HepG2 (cell line): ENCODE results near the gene OR5K3. TPM values are rescaled to one million over a fixed set of nuclear protein-coding genes. Genes with fewer than 3 reads are reported as not detected.

ENCODE experiments used
- ATAC-seq: fragments of 200-7000 bp; cut with Tn5 transposase; 3 replicates; pipeline ENCODE4 v1.9.1; 2020; ENCODE audit warnings: mild to moderate bottlenecking, moderate library complexity
- BruUV-seq: library from RNA; stranded (reverse); fragments of 400-500 nt; replicated peaks from 2 replicates; lab custom pipeline; 2021; lab: Mats Ljungman, UMichigan
- CTCF ChIA-PET: fragments of 300-600 bp; formaldehyde crosslinking; extraction: SDS; loops from one replicate; lab custom pipeline; 2021; ENCODE audit warnings: low total read pairs, inconsistent platforms, low intra/inter-chr PET ratio; lab: Yijun Ruan, JAX
- POLR2A ChIA-PET: fragments of 350-600 bp; sonication (Branson Sonifier 250); formaldehyde crosslinking; loops from one replicate; lab custom pipeline; 2020; ENCODE audit warnings: antibody characterized with exemption, inconsistent platforms; lab: Yijun Ruan, JAX
- DNase-seq: peaks from one replicate; pipeline ENCODE4 v3.0.0-alpha.2; 2015; ENCODE audit warnings: low spot score
- FAIRE-seq: peaks from 3 replicates; lab custom pipeline; 2011; peaks lifted over from hg19 to GRCh38; lab: Jason Lieb, UNC
- H2AFZ ChIP-seq: one replicate; pipeline ENCODE4 v1.6.1; 2011; ENCODE audit warnings: low read length, inconsistent platforms
- H3K27ac ChIP-seq: fragments of 300-600 bp; 3 replicates; pipeline ENCODE4 v1.8.0; 2011; ENCODE audit warnings: mixed run types, mild to moderate bottlenecking, mixed read lengths, low read length, inconsistent platforms; ENCODE audit not compliant: insufficient read depth; ENCODE audit errors: extremely low read length
- H3K27me3 ChIP-seq, 2 experiments: fragments of 200-600 bp in 1 of 2; 2 replicates in 1 of 2; 3 replicates in 1 of 2; pipeline versions ENCODE4 v1.6.0 to v1.8.0; 2011; ENCODE audit warnings: low read length in 2 of 2, mild to moderate bottlenecking in 2 of 2, moderate library complexity in 2 of 2, inconsistent platforms in 1 of 2; ENCODE audit not compliant: insufficient read depth in 2 of 2, control insufficient read depth in 1 of 2
- H3K36me3 ChIP-seq, 2 experiments: fragments of 200-600 bp in 1 of 2; replicated peaks in 1 of 2; 2 replicates in 1 of 2; 3 replicates in 1 of 2; pipeline versions ENCODE4 v1.5.1 to v1.8.0; 2011; ENCODE audit warnings: low read length in 2 of 2, inconsistent platforms in 1 of 2; ENCODE audit not compliant: insufficient read depth in 2 of 2, control insufficient read depth in 1 of 2
- H3K4me1 ChIP-seq: 2 replicates; pipeline ENCODE4 v1.5.1; 2012; ENCODE audit warnings: low read length, inconsistent platforms; ENCODE audit not compliant: insufficient read depth
- H3K4me2 ChIP-seq: 2 replicates; pipeline ENCODE4 v1.6.0; 2011; ENCODE audit warnings: low read depth, low read length, inconsistent platforms
- H3K4me3 ChIP-seq, 3 experiments: fragments of 200-600 bp in 1 of 3; sonication (generic), shearing (Covaris generic) in 1 of 3; replicated peaks in 1 of 3; 2 replicates each; pipeline ENCODE4 v1.5.1; 2011 to 2016; ENCODE audit warnings: low read length in 3 of 3, inconsistent platforms in 2 of 3, low read depth in 2 of 3, mild to moderate bottlenecking in 2 of 3, control low read depth in 1 of 3, mixed read lengths in 1 of 3; ENCODE audit not compliant: insufficient read depth in 1 of 3
- H3K79me2 ChIP-seq: one replicate; pipeline ENCODE4 v1.6.1; 2011; ENCODE audit warnings: low read length, inconsistent platforms; ENCODE audit not compliant: insufficient read depth
- H3K9ac ChIP-seq: 2 replicates; pipeline ENCODE4 v1.6.0; 2011; ENCODE audit warnings: mild to moderate bottlenecking, low read depth, low read length, inconsistent platforms; ENCODE audit not compliant: insufficient read depth
- H3K9me3 ChIP-seq: 2 replicates; pipeline ENCODE4 v1.5.1; 2012; ENCODE audit warnings: mild to moderate bottlenecking, low read length
- H4K20me1 ChIP-seq: 2 replicates; pipeline ENCODE4 v1.6.0; 2011; ENCODE audit warnings: inconsistent platforms, mild to moderate bottlenecking, low read length, moderate library complexity; ENCODE audit not compliant: insufficient read depth
- CAMTA2 ChIP-seq: sonication (generic); formaldehyde crosslinking; IDR thresholded peaks from 2 replicates; pipeline ENCODE4 v1.4.0; 2020; ENCODE audit warnings: mild to moderate bottlenecking, missing genetic modification reagents, borderline replicate concordance
- CBX2 ChIP-seq, 2 experiments: fragments of 200-600 bp in 1 of 2; sonication (generic); formaldehyde crosslinking in 1 of 2; IDR thresholded peaks; 2 replicates each; pipeline versions ENCODE4 v1.7.0 to v1.8.1; 2018 to 2022; ENCODE audit warnings: low read depth in 2 of 2, low read length in 1 of 2, mild to moderate bottlenecking in 1 of 2, missing genetic modification reagents in 1 of 2
- ERF ChIP-seq: IDR thresholded peaks from 2 replicates; pipeline ENCODE4 v1.6.1; 2018; ENCODE audit warnings: missing biosample characterization, missing genetic modification reagents
- HNRNPUL1 ChIP-seq: fragments of 200-400 bp; formaldehyde crosslinking; IDR thresholded peaks from 2 replicates; pipeline ENCODE4 v1.6.1; 2017; ENCODE audit warnings: low read depth, mild to moderate bottlenecking, low read length, moderate library complexity
- JUN ChIP-seq: sonication (generic); formaldehyde crosslinking; IDR thresholded peaks from 2 replicates; pipeline ENCODE4 v1.4.0; 2020; ENCODE audit warnings: mild to moderate bottlenecking, missing genetic modification reagents
- SALL1 ChIP-seq: sonication (generic); formaldehyde crosslinking; IDR thresholded peaks from 2 replicates; pipeline ENCODE4 v1.8.0; 2022; ENCODE audit warnings: mild to moderate bottlenecking, missing genetic modification reagents
- SP5 ChIP-seq: IDR thresholded peaks from 2 replicates; pipeline ENCODE4 v1.6.1; 2016; ENCODE audit warnings: low read depth, borderline replicate concordance
- THYN1 ChIP-seq: sonication (generic); formaldehyde crosslinking; IDR thresholded peaks from 2 replicates; pipeline ENCODE4 v1.8.1; 2023; ENCODE audit warnings: low read depth, mild to moderate bottlenecking, moderate library complexity, missing genetic modification reagents, borderline replicate concordance
- ZNF281 ChIP-seq: sonication (generic); formaldehyde crosslinking; IDR thresholded peaks from 2 replicates; pipeline ENCODE4 v1.4.0; 2020; ENCODE audit warnings: missing genetic modification reagents, borderline replicate concordance
- ZNF326 ChIP-seq: sonication (generic); formaldehyde crosslinking; IDR thresholded peaks from 2 replicates; pipeline ENCODE4 v1.4.0; 2020; ENCODE audit warnings: missing genetic modification reagents, borderline replicate concordance
- ZNF562 ChIP-seq: sonication (generic); formaldehyde crosslinking; IDR thresholded peaks from 2 replicates; pipeline ENCODE4 v1.8.0; 2022; ENCODE audit warnings: missing genetic modification reagents, borderline replicate concordance
- ZNF615 ChIP-seq: sonication (generic); formaldehyde crosslinking; IDR thresholded peaks from 2 replicates; pipeline ENCODE4 v1.5.0; 2020; ENCODE audit warnings: mild to moderate bottlenecking, missing genetic modification reagents, borderline replicate concordance
- ZNF616 ChIP-seq: sonication (generic); formaldehyde crosslinking; IDR thresholded peaks from 2 replicates; pipeline ENCODE4 v1.5.0; 2020; ENCODE audit warnings: low read depth, mild to moderate bottlenecking, missing genetic modification reagents
- ZZZ3 ChIP-seq: sonication (generic); formaldehyde crosslinking; IDR thresholded peaks from 2 replicates; pipeline ENCODE4 v1.4.0; 2020; ENCODE audit warnings: missing genetic modification reagents, mild to moderate bottlenecking, borderline replicate concordance
- WGBS: methylation state at CpG from one replicate; pipeline ENCODE4 v1.1.6; 2017; ENCODE audit warnings: low lambda C conversion rate; 5-methylcytosine and 5-hydroxymethylcytosine counted together
- in situ Hi-C: cut with HindIII; loops from 2 replicates; pipeline ENCODE4 v1.10.0; 2017; ENCODE audit warnings: low pct_unique_long_range_greater_than_20kb; ENCODE audit not compliant: extremely low pct_ligation_motif_present
- intact Hi-C: fragments of 100-400 bp; cut with micrococcal nuclease; formaldehyde crosslinking; loops from one replicate; pipeline ENCODE4 v1.10.0; 2022; ENCODE audit not compliant: unreplicated experiment
- polyA plus RNA-seq, 8 experiments: library from polyadenylated mRNA; depleted of rRNA in 3 of 8; stranded (reverse) in 7 of 8; unstranded in 1 of 8; fragments of >200 nt; fragmentation: Illumina TruSeq in 4 of 8; extraction: Trizol in 4 of 8; gene quantifications; 2 replicates each; pipeline versions ENCODE4 v1.2.1 to v1.2.3, GENCODE V29; 2011 to 2016; ENCODE audit warnings: low read depth in 4 of 8, missing spikeins in 1 of 8, mixed read lengths in 1 of 8; ENCODE audit not compliant: insufficient read depth in 1 of 8
- total RNA-seq, 5 experiments: library from RNA; depleted of rRNA; stranded (reverse); fragments of >200 nt; fragmentation: Illumina TruSeq; extraction: Trizol; gene quantifications; 2 replicates each; pipeline ENCODE4 v1.2.3, GENCODE V29; 2016; ENCODE audit warnings: low read depth in 1 of 5

OR5K3 gene
- total and polyA plus RNA-seq, 2 of the 13 experiments (the other 11 are each of a cell fraction or from before 2014, with no cell fraction given): not detected

- Histone ChIP-seq H3K27ac (no peak overlapping the region), H3K9ac (no peak overlapping the region), H4K20me1 (no peaks in the 10 kb centered on the region), H3K79me2 (no peaks in the 10 kb centered on the region), H2AFZ (no peak overlapping the region), H3K9me3 (peaks cover 31% of the 10 kb centered on the region), H3K36me3 (no peaks in the 10 kb centered on the region), H3K4me1 (no peaks in the 10 kb centered on the region), H3K4me3 (no peak overlapping the region), H3K4me2 (no peak overlapping the region), H3K27me3 (no peaks in the 10 kb centered on the region)
- POLR2A ChIA-PET: no interaction called here
- no peak for FAIRE-seq
- no peak for DNase-seq
- intact Hi-C loops (no loop called here), in situ Hi-C loops (no loop called here)
- no peak for TF ChIP-seq THYN1 (CRISPR knock-in tag)
- TF ChIP-seq JUN: no peak
- TF ChIP-seq CBX2 (IDR thresholded peaks at IDR 0.05; ENCODE audit: low read depth, low read length): no peak
- TF ChIP-seq CBX2 (CRISPR knock-in tag; IDR thresholded peaks at IDR 0.05; ENCODE audit: low read depth): no peak
- no peak for TF ChIP-seq ZNF616
- TF ChIP-seq HNRNPUL1: no peak
- no peak for TF ChIP-seq ZNF562 (CRISPR knock-in tag)
- ATAC-seq: no peak
- CTCF ChIA-PET: no interaction called here
- no TSS peak for BruUV-seq
- WGBS: 86% methylated on average over 1 of the region's 1 CpG
Measured at GRCh38 chr3:98402507-98402906, 12.0 kb downstream of the OR5K3 start.

GRCh38 chr3:98404010-98404409 lies 13.5 kb downstream of the OR5K3 start:
- peaks cover 31% of the 10 kb centered on the region for H3K9me3 ChIP-seq
- no peaks in the 10 kb centered on the region for H3K36me3 ChIP-seq
- H3K79me2 ChIP-seq: no peaks in the 10 kb centered on the region
- no peak overlapping the region for H3K4me2 ChIP-seq
- CTCF ChIA-PET: no interaction called here
- H3K9ac ChIP-seq: no peak overlapping the region
- FAIRE-seq (no peak), DNase-seq (no peak), ATAC-seq (no peak)
- intact Hi-C loops (no loop called here), in situ Hi-C loops (no loop called here)
- H3K27ac ChIP-seq: no peak overlapping the region
- no peaks in the 10 kb centered on the region for H3K27me3 ChIP-seq
- no peaks in the 10 kb centered on the region for H3K4me1 ChIP-seq
- H3K4me3 ChIP-seq: no peak overlapping the region
- no TSS peak for BruUV-seq
- H2AFZ ChIP-seq: no peak overlapping the region
- POLR2A ChIA-PET: no interaction called here
- H4K20me1 ChIP-seq: no peaks in the 10 kb centered on the region
- TF ChIP-seq ZNF326 (CRISPR knock-in tag) (no peak), SP5 (CRISPR knock-in tag) (no peak), ZNF615 (CRISPR knock-in tag) (no peak), SALL1 (CRISPR knock-in tag) (no peak), CAMTA2 (no peak), ZNF281 (no peak), ZZZ3 (CRISPR knock-in tag) (no peak), ERF (CRISPR knock-in tag) (no peak)
